ENCODE results near the gene ZBED3. TPM values are rescaled to one million over a fixed set of nuclear protein-coding genes. Genes with fewer than 3 reads are reported as not detected.

The ZBED3 gene
- total and polyA plus RNA-seq, 2 of the 4 experiments (the other 2 are of a cell fraction): 0.18 to 2.5 TPM

GRCh38 chr5:77046416-77047073, 40.5 kb downstream of the ZBED3 start:
- H2AFZ ChIP-seq (replicated peaks; ENCODE audit: low read length, poor library complexity): no peak overlapping the region
- no peak overlapping the region for H4K5ac ChIP-seq (ENCODE audit: low read depth, low read length)
- no peak overlapping the region for H2BK5ac ChIP-seq (ENCODE audit: low read depth, low read length, poor library complexity, severe bottlenecking)
- no peak overlapping the region for H4K91ac ChIP-seq (ENCODE audit: insufficient read depth, low read depth, low read length)
- no peak overlapping the region for H2BK20ac ChIP-seq (ENCODE audit: low read depth, low read length)
- no peaks in the 10 kb centered on the region for H4K20me1 ChIP-seq (ENCODE audit: insufficient read depth, low read length)
- no peak overlapping the region for H3K4me2 ChIP-seq (ENCODE audit: low read depth, low read length)
- ATAC-seq (ENCODE audit: low read depth) (no peak), DNase-seq (no peak)
- H2AK5ac ChIP-seq (ENCODE audit: low read depth, low read length): no peak overlapping the region
- no TSS peak for BruUV-seq (replicated peaks)
- no peak overlapping the region for H3K14ac ChIP-seq (replicated peaks; ENCODE audit: low read depth, low read length)
- no peak overlapping the region for H3K23ac ChIP-seq (ENCODE audit: low read depth, low read length)
- H2BK15ac ChIP-seq (ENCODE audit: low read depth, low read length): no peak overlapping the region
- no peaks in the 10 kb centered on the region for H3K4me1 ChIP-seq (ENCODE audit: control insufficient read depth, insufficient read depth, low read length)
- H3K18ac ChIP-seq (ENCODE audit: low read depth, low read length): no peak overlapping the region
- H3K27me3 ChIP-seq (ENCODE audit: control insufficient read depth, insufficient read depth, low read length): no peaks in the 10 kb centered on the region
- no peak overlapping the region for H2AK9ac ChIP-seq (replicated peaks; ENCODE audit: low read depth, low read length, poor library complexity)
- H3K9me1 ChIP-seq (ENCODE audit: insufficient read depth, low read length): peaks cover 3% of the 10 kb centered on the region; the same call in 1 of the 2 replicates
- H3K79me1 ChIP-seq (ENCODE audit: low read depth in 1 of 2, low read length in 2 of 2): no peaks in the 10 kb centered on the region; a peak in 1 of 4 replicates
- H3K56ac ChIP-seq (ENCODE audit: extremely low read depth, insufficient read depth, low read length): no peak overlapping the region
- WGBS, 2 experiments (ENCODE audit: extremely low coverage in 2 of 2, insufficient read length in 1 of 2): no CpG with 5 or more reads among the region's 1 CpG
- ChIA-PET POLR2A (ENCODE audit: unreplicated experiment) (no interaction called here), CTCF (no interaction called here)
- no peak overlapping the region for H3K4me3 ChIP-seq (ENCODE audit: insufficient read depth, low read depth, low read length)
- in situ Hi-C loops (cut with MboI; ENCODE audit: low sequenced_read_pairs) (no loop called here), intact Hi-C loops (cut with micrococcal nuclease) (no loop called here), dilution Hi-C loops (cut with HindIII; ENCODE audit: low sequenced_read_pairs, unreplicated experiment) (no loop called here)
- H3K36me3 ChIP-seq (ENCODE audit: control insufficient read depth, insufficient read depth, low read length): peaks cover 11% of the 10 kb centered on the region
- no peak overlapping the region for H2BK120ac ChIP-seq (ENCODE audit: low read depth, low read length)
- no peak overlapping the region for H3K4ac ChIP-seq (ENCODE audit: low read depth, low read length)
- no peak overlapping the region for H4K8ac ChIP-seq (ENCODE audit: low read depth in 2 of 2, low read length in 2 of 2)
- no peak overlapping the region for H3K9ac ChIP-seq (ENCODE audit: low read depth, low read length)
- H3K27ac ChIP-seq (ENCODE audit: insufficient read depth, low read length): no peak overlapping the region
- TF ChIP-seq, protein P1, sequence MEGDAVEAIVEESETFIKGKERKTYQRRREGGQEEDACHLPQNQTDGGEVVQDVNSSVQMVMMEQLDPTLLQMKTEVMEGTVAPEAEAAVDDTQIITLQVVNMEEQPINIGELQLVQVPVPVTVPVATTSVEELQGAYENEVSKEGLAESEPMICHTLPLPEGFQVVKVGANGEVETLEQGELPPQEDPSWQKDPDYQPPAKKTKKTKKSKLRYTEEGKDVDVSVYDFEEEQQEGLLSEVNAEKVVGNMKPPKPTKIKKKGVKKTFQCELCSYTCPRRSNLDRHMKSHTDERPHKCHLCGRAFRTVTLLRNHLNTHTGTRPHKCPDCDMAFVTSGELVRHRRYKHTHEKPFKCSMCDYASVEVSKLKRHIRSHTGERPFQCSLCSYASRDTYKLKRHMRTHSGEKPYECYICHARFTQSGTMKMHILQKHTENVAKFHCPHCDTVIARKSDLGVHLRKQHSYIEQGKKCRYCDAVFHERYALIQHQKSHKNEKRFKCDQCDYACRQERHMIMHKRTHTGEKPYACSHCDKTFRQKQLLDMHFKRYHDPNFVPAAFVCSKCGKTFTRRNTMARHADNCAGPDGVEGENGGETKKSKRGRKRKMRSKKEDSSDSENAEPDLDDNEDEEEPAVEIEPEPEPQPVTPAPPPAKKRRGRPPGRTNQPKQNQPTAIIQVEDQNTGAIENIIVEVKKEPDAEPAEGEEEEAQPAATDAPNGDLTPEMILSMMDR (conservative IDR thresholded peaks at IDR 0.05; ENCODE audit: low read depth, low read length): no peak
- no peaks in the 10 kb centered on the region for H3K9me3 ChIP-seq (ENCODE audit: control insufficient read depth, insufficient read depth, low read length)
